IMR-90 (cell line): ENCODE results near the gene CADM2. TPM values are rescaled to one million over a fixed set of nuclear protein-coding genes. Genes with fewer than 3 reads are reported as not detected.

Experiments
- ATAC-seq: fragments of 200-7000 bp; cut with Tn5 transposase; 2 replicates; pipeline ENCODE4 v1.9.1; 2020; ENCODE audit warnings: low read depth, mild to moderate bottlenecking, moderate library complexity
- BruUV-seq: library from RNA; stranded (reverse); fragments of 400-500 nt; replicated peaks from 2 replicates; lab custom pipeline; 2021; lab: Mats Ljungman, UMichigan
- CTCF ChIA-PET: fragments of 300-600 bp; formaldehyde crosslinking; extraction: SDS; loops from one replicate; lab custom pipeline; 2021; ENCODE audit warnings: antibody characterized with exemption; lab: Yijun Ruan, JAX
- POLR2A ChIA-PET: fragments of 300-600 bp; sonication (Branson Sonifier 250); formaldehyde crosslinking; loops from one replicate; lab custom pipeline; 2022; ENCODE audit warnings: antibody characterized with exemption; ENCODE audit not compliant: unreplicated experiment; lab: Charles Lee
- DNase-seq: peaks from one replicate; pipeline ENCODE4 v3.0.0; 2013
- H2AFZ ChIP-seq: replicated peaks from 2 replicates; pipeline ENCODE3; 2013; ENCODE audit warnings: low read length, mild to moderate bottlenecking; ENCODE audit not compliant: poor library complexity
- H2AK5ac ChIP-seq: 2 replicates; pipeline ENCODE4 v1.6.1; 2013; ENCODE audit warnings: low read depth, low read length, inconsistent platforms
- H2AK9ac ChIP-seq: replicated peaks from 2 replicates; pipeline ENCODE3; 2013; ENCODE audit warnings: mild to moderate bottlenecking, low read depth, low read length, moderate library complexity; ENCODE audit not compliant: poor library complexity
- H2BK120ac ChIP-seq: 2 replicates; pipeline ENCODE4 v1.6.1; 2013; ENCODE audit warnings: low read depth, low read length, inconsistent platforms
- H2BK15ac ChIP-seq: 3 replicates; pipeline ENCODE4 v1.6.1; 2013; ENCODE audit warnings: low read depth, low read length, inconsistent platforms
- H2BK20ac ChIP-seq: 2 replicates; pipeline ENCODE4 v1.6.1; 2013; ENCODE audit warnings: low read depth, mild to moderate bottlenecking, inconsistent platforms, low read length, moderate library complexity
- H2BK5ac ChIP-seq: 2 replicates; pipeline ENCODE4 v1.6.1; 2013; ENCODE audit warnings: mild to moderate bottlenecking, low read depth, low read length, inconsistent platforms; ENCODE audit not compliant: poor library complexity, severe bottlenecking
- H3K14ac ChIP-seq: replicated peaks from 2 replicates; pipeline ENCODE4 v1.6.1; 2013; ENCODE audit warnings: low read depth, low read length, inconsistent platforms
- H3K18ac ChIP-seq: 2 replicates; pipeline ENCODE4 v1.6.1; 2013; ENCODE audit warnings: low read depth, low read length, control low read depth
- H3K23ac ChIP-seq: 2 replicates; pipeline ENCODE4 v1.6.1; 2013; ENCODE audit warnings: low read depth, low read length, inconsistent platforms
- H3K27ac ChIP-seq: 2 replicates; pipeline ENCODE4 v1.5.1; 2013; ENCODE audit warnings: mild to moderate bottlenecking, control low read depth, low read length; ENCODE audit not compliant: insufficient read depth
- H3K27me3 ChIP-seq: 2 replicates; pipeline ENCODE4 v1.6.1; 2013; ENCODE audit warnings: low read length; ENCODE audit not compliant: control insufficient read depth, insufficient read depth
- H3K36me3 ChIP-seq: 2 replicates; pipeline ENCODE4 v1.6.1; 2013; ENCODE audit warnings: low read length, mixed read lengths; ENCODE audit not compliant: control insufficient read depth, insufficient read depth
- H3K4ac ChIP-seq: 2 replicates; pipeline ENCODE4 v1.6.1; 2013; ENCODE audit warnings: low read depth, low read length, inconsistent platforms
- H3K4me1 ChIP-seq: 2 replicates; pipeline ENCODE4 v1.6.1; 2013; ENCODE audit warnings: low read length, mixed read lengths; ENCODE audit not compliant: control insufficient read depth, insufficient read depth
- H3K4me2 ChIP-seq: 2 replicates; pipeline ENCODE4 v1.6.1; 2013; ENCODE audit warnings: low read depth, mild to moderate bottlenecking, control low read depth, low read length, moderate library complexity
- H3K4me3 ChIP-seq: 2 replicates; pipeline ENCODE4 v1.5.1; 2013; ENCODE audit warnings: low read depth, mild to moderate bottlenecking, control low read depth, low read length, moderate library complexity; ENCODE audit not compliant: insufficient read depth
- H3K56ac ChIP-seq: 2 replicates; pipeline ENCODE4 v1.6.1; 2013; ENCODE audit warnings: low read length, inconsistent platforms; ENCODE audit not compliant: insufficient read depth; ENCODE audit errors: extremely low read depth
- H3K79me1 ChIP-seq, 2 experiments: 2 replicates each; pipeline ENCODE4 v1.6.1; 2013; ENCODE audit warnings: low read length in 2 of 2, inconsistent platforms in 1 of 2, low read depth in 1 of 2
- H3K9ac ChIP-seq: 2 replicates; pipeline ENCODE4 v1.6.1; 2013; ENCODE audit warnings: low read depth, low read length, control low read depth
- H3K9me1 ChIP-seq: 2 replicates; pipeline ENCODE4 v1.6.1; 2013; ENCODE audit warnings: low read length, inconsistent platforms; ENCODE audit not compliant: insufficient read depth
- H3K9me3 ChIP-seq: 2 replicates; pipeline ENCODE4 v1.6.1; 2013; ENCODE audit warnings: low read length; ENCODE audit not compliant: control insufficient read depth, insufficient read depth
- H4K20me1 ChIP-seq: 2 replicates; pipeline ENCODE4 v1.6.1; 2013; ENCODE audit warnings: low read length, inconsistent platforms; ENCODE audit not compliant: insufficient read depth
- H4K5ac ChIP-seq: 2 replicates; pipeline ENCODE4 v1.6.1; 2013; ENCODE audit warnings: mild to moderate bottlenecking, low read depth, low read length, control low read depth
- H4K8ac ChIP-seq, 2 experiments: 2 replicates each; pipeline ENCODE4 v1.6.1; 2013; ENCODE audit warnings: low read depth in 2 of 2, low read length in 2 of 2, control low read depth in 1 of 2, inconsistent platforms in 1 of 2
- H4K91ac ChIP-seq: 2 replicates; pipeline ENCODE4 v1.6.1; 2013; ENCODE audit warnings: low read depth, low read length, inconsistent platforms; ENCODE audit not compliant: insufficient read depth
- BHLHE40 ChIP-seq: fragments of 150-350 bp; IDR thresholded peaks from 2 replicates; pipeline ENCODE4 v1.6.1; 2016; ENCODE audit warnings: mild to moderate bottlenecking, low read depth, low read length
- CEBPB ChIP-seq: IDR thresholded peaks from 2 replicates; pipeline ENCODE4 v1.6.1; 2012; ENCODE audit warnings: low read depth, low read length, improper control_type of control experiment
- CTCF ChIP-seq: conservative IDR thresholded peaks from 2 replicates; pipeline ENCODE4 v1.5.1; 2012; ENCODE audit warnings: mild to moderate bottlenecking, low read depth, low read length, improper control_type of control experiment
- NFE2L2 ChIP-seq: fragments of 150-350 bp; IDR thresholded peaks from 2 replicates; pipeline ENCODE4 v1.6.1; 2016; ENCODE audit warnings: low read depth, mild to moderate bottlenecking, low read length
- SMC3 ChIP-seq: fragments of 150-350 bp; IDR thresholded peaks from 2 replicates; pipeline ENCODE4 v1.6.1; 2016; ENCODE audit warnings: low read depth, mild to moderate bottlenecking, antibody characterized with exemption, low read length, moderate library complexity
- whole genome bisulfite sequencing, 2 experiments: methylation state at CpG; one replicate each; pipeline versions ENCODE4 v1.1.5 to v1.1.7; 2013; ENCODE audit warnings: missing lambda C conversion rate in 2 of 2; ENCODE audit not compliant: insufficient read length in 1 of 2; ENCODE audit errors: extremely low coverage in 2 of 2; 5-methylcytosine and 5-hydroxymethylcytosine counted together
- dilution Hi-C: fragments of 300-500 bp; cut with HindIII; formaldehyde crosslinking; loops from one replicate; pipeline ENCODE4 v1.14.3; 2018; ENCODE audit warnings: low sequenced_read_pairs; ENCODE audit not compliant: unreplicated experiment
- in situ Hi-C: fragments of 300-500 bp; cut with MboI; formaldehyde crosslinking; loops from 3 replicates; pipeline ENCODE4 v1.14.3; 2019; ENCODE audit warnings: low sequenced_read_pairs, inconsistent platforms, mixed read lengths
- intact Hi-C: fragments of 100-400 bp; cut with micrococcal nuclease; formaldehyde crosslinking; loops from 2 replicates; pipeline ENCODE4 v1.10.0; 2022
- polyA plus RNA-seq, 3 experiments: library from polyadenylated mRNA; depleted of rRNA; stranded (reverse); fragments of >200 nt; gene quantifications; 2 replicates each; pipeline ENCODE4 v1.2.3, GENCODE V29; 2012; ENCODE audit warnings: low replicate concordance in 1 of 3
- total RNA-seq: library from RNA; depleted of rRNA; stranded (reverse); fragments of >200 nt; gene quantifications from 2 replicates; pipeline ENCODE4 v1.2.3, GENCODE V29; 2012

CADM2 gene
- total and polyA plus RNA-seq, 2 of the 4 experiments (the other 2 are of a cell fraction): not detected

GRCh38 chr3:85591451-85591850, 632.7 kb downstream of the CADM2 start:
- no peak overlapping the region for H3K4me3 ChIP-seq
- CTCF ChIA-PET: no interaction called here
- no peak overlapping the region for H2BK5ac ChIP-seq

More at GRCh38 chr3:85591451-85591850, 632.7 kb downstream of the CADM2 start:
- H2BK120ac ChIP-seq: no peak overlapping the region
- H3K14ac ChIP-seq: no peak overlapping the region
- no TSS peak for BruUV-seq
- H3K36me3 ChIP-seq: no peaks in the 10 kb centered on the region
- H2BK15ac ChIP-seq: no peak overlapping the region
- no peak overlapping the region for H3K18ac ChIP-seq
- no peak for DNase-seq
- no peak overlapping the region for H4K5ac ChIP-seq
- no peak overlapping the region for H4K91ac ChIP-seq
- in situ Hi-C loops: no loop called here
- H2AK9ac ChIP-seq: no peak overlapping the region
- no peak overlapping the region for H3K23ac ChIP-seq
- no peak overlapping the region for H2AFZ ChIP-seq
- no peak overlapping the region for H3K9ac ChIP-seq
- H2AK5ac ChIP-seq: no peak overlapping the region
- H3K9me3 ChIP-seq: no peaks in the 10 kb centered on the region
- no peaks in the 10 kb centered on the region for H3K9me1 ChIP-seq
- intact Hi-C loops: no loop called here
- no peaks in the 10 kb centered on the region for H4K20me1 ChIP-seq
- no peak for TF ChIP-seq CTCF
- no peak for TF ChIP-seq SMC3
- TF ChIP-seq NFE2L2: no peak
- TF ChIP-seq CEBPB: no peak
- no peak for TF ChIP-seq BHLHE40
- no peaks in the 10 kb centered on the region for H3K27me3 ChIP-seq
- H3K4me1 ChIP-seq: no peaks in the 10 kb centered on the region
- no peaks in the 10 kb centered on the region for H3K79me1 ChIP-seq
- WGBS, 2 experiments: no CpG with 5 or more reads among the region's 2 CpGs
- dilution Hi-C loops: no loop called here
- no peak for ATAC-seq
- H3K4ac ChIP-seq: no peak overlapping the region
- POLR2A ChIA-PET: no interaction called here
- H4K8ac ChIP-seq: no peak overlapping the region
- no peak overlapping the region for H3K4me2 ChIP-seq
- no peak overlapping the region for H2BK20ac ChIP-seq
- H3K27ac ChIP-seq: no peak overlapping the region
- no peak overlapping the region for H3K56ac ChIP-seq
